ENCODE measurements around the gene NFKBIA.
"Not testable (repeated sequence)": the region's sequence is repeated elsewhere in the genome, so short reads cannot be mapped to it uniquely, and the experiment has no call there.

DNA sequence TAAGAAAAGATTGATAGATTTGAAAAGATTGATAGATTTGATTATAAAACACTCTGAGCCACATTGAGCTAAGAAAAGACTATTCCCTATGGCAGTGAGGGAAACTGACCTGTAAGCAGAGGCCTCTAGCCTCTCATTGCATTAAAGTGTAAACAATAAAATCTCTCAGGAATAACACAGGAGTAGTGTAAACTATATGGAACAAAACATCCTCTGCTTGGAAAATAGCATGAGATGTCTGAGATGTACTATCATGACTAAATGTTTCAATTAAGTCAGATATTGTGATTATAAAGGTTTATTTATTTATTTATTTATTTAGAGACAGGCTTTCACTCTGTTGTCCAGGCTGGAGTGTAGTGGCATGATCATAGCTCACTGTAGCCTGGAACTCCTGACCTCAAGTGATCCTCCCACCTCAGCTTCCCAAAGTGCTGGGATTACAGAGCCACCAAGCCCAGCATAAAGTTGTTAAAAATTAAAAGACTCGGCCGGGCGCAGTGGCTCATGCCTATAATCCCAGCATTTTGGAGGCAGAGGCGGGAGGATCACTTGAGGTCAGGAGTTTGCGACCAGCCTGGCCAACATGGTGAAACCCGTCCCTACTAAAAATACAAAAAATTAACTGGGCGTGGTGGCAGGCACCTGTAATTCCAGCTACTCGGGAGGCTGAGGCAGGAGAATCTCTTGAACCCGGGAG is 25.2 kb downstream of the NFKBIA start:
- TF ChIP-seq CTCF (IDR thresholded peaks at IDR 0.05; ENCODE audit: borderline replicate concordance, extremely low read depth, low read length, poor library complexity, severe bottlenecking); EZH2 (IDR thresholded peaks at IDR 0.05; ENCODE audit: borderline replicate concordance, low read depth, low read length, severe bottlenecking): not testable (repeated sequence)

Data from DND-41 (cell line).